ENCODE measurements around the gene RAB11FIP3. TPM values are rescaled to one million over a fixed set of nuclear protein-coding genes. Genes with fewer than 3 reads are reported as not detected.
A peak's percentile ranks its signal among the peaks of the same experiment; 100 is the strongest.

RAB11FIP3 gene
- total and polyA plus RNA-seq, 11 donors = 19.3 to 39.9 (median 31.9) TPM

GRCh38 chr16:543301-544164, 118.1 kb downstream of the RAB11FIP3 start:
- 91 to 94% (median 92%) methylated on average over 29 to 51 of the region's 51 CpGs for WGBS, 4 donors
- no peaks in the 10 kb centered on the region for H3K4me1 ChIP-seq
- ATAC-seq (no peak), DNase-seq (no peak)
- no peaks in the 10 kb centered on the region for H3K9me3 ChIP-seq
- TF ChIP-seq CTCF (IDR thresholded peaks at IDR 0.05) = no peak
- TF ChIP-seq POLR2A (IDR thresholded peaks at IDR 0.05) = no peak
- H3K27ac ChIP-seq = no peak overlapping the region
- H3K36me3 ChIP-seq = peaks cover 0 to 34% (median 3%) of the 10 kb centered on the region in 9 donors
- intact Hi-C loops (cut with DNase I) = no loop called here
- no peak overlapping the region for H3K4me3 ChIP-seq
- H3K27me3 ChIP-seq = no peaks in the 10 kb centered on the region

GRCh38 chr16:544517-544916, 119.1 kb downstream of the RAB11FIP3 start:
- ATAC-seq (no peak), DNase-seq (no peak)
- 87 to 95% (median 94%) methylated on average over 42 to 46 of the region's 46 CpGs for WGBS, 4 donors
- intact Hi-C loops (cut with DNase I) = no loop called here
- Histone ChIP-seq H3K4me1 (no peaks in the 10 kb centered on the region), H3K27me3 (no peaks in the 10 kb centered on the region), H3K27ac (no peak overlapping the region), H3K4me3 (no peak overlapping the region), H3K36me3 (peaks cover 0 to 42% (median 7%) of the 10 kb centered on the region in 9 donors), H3K9me3 (no peaks in the 10 kb centered on the region)
- TF ChIP-seq POLR2A (IDR thresholded peaks at IDR 0.05) (no peak), CTCF (IDR thresholded peaks at IDR 0.05) (no peak)

- intact Hi-C loops (cut with DNase I) = no loop called here
- TF ChIP-seq POLR2A (IDR thresholded peaks at IDR 0.05) (no peak), CTCF (IDR thresholded peaks at IDR 0.05) (peak; percentile 14 to 58 (median 37))
- Histone ChIP-seq H3K27me3 (no peaks in the 10 kb centered on the region), H3K4me1 (no peaks in the 10 kb centered on the region), H3K9me3 (no peaks in the 10 kb centered on the region), H3K27ac (no peak overlapping the region), H3K36me3 (peaks cover 0 to 47% (median 19%) of the 10 kb centered on the region in 9 donors), H3K4me3 (no peak overlapping the region)
- ATAC-seq = peak; percentile 45 to 81 (median 62)
- peak; percentile 58 to 85 (median 64) for DNase-seq
- 77 to 92% (median 87%) methylated on average over 31 to 60 of the region's 60 CpGs for WGBS, 4 donors
Observed at GRCh38 chr16:546909-547770, 121.7 kb downstream of the RAB11FIP3 start.

GRCh38 chr16:548586-548985, 123.1 kb downstream of the RAB11FIP3 start:
- intact Hi-C loops (cut with DNase I) = no loop called here
- H3K27ac ChIP-seq = no peak overlapping the region
- H3K36me3 ChIP-seq = peaks cover 0 to 60% (median 25%) of the 10 kb centered on the region in 9 donors
- WGBS, 4 donors = 88 to 98% (median 96%) methylated on average over 13 to 21 of the region's 21 CpGs
- no peaks in the 10 kb centered on the region for H3K9me3 ChIP-seq
- H3K4me3 ChIP-seq = no peak overlapping the region
- TF ChIP-seq POLR2A (IDR thresholded peaks at IDR 0.05) = no peak
- TF ChIP-seq CTCF (IDR thresholded peaks at IDR 0.05) = no peak
- DNase-seq = no peak
- no peaks in the 10 kb centered on the region for H3K27me3 ChIP-seq
- no peaks in the 10 kb centered on the region for H3K4me1 ChIP-seq
- ATAC-seq = no peak

Measured in heart left ventricle (tissue), 16 donors.